Measurements from ENCODE around the gene TTC33. TPM values are rescaled to one million over a fixed set of nuclear protein-coding genes. Genes with fewer than 3 reads are reported as not detected.

The TTC33 gene
- total RNA-seq, result 7.6 and 9.8 TPM in 2 replicates

GRCh38 chr5:40755407-40756365 lies at the start of gene TTC33:
TTC33 (minus strand) TSS chr5:40755961; CDS start chr5:40747018, 8,943 bp downstream.
- TF ChIP-seq, protein P1, sequence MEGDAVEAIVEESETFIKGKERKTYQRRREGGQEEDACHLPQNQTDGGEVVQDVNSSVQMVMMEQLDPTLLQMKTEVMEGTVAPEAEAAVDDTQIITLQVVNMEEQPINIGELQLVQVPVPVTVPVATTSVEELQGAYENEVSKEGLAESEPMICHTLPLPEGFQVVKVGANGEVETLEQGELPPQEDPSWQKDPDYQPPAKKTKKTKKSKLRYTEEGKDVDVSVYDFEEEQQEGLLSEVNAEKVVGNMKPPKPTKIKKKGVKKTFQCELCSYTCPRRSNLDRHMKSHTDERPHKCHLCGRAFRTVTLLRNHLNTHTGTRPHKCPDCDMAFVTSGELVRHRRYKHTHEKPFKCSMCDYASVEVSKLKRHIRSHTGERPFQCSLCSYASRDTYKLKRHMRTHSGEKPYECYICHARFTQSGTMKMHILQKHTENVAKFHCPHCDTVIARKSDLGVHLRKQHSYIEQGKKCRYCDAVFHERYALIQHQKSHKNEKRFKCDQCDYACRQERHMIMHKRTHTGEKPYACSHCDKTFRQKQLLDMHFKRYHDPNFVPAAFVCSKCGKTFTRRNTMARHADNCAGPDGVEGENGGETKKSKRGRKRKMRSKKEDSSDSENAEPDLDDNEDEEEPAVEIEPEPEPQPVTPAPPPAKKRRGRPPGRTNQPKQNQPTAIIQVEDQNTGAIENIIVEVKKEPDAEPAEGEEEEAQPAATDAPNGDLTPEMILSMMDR (conservative IDR thresholded peaks at IDR 0.05; ENCODE audit: low read depth, low read length), result peak; percentile 57
- peak within 1 kb of the TSS; percentile 90 for H3K4me3 ChIP-seq (ENCODE audit: low read depth, low read length)
- peak; percentile 43 for DNase-seq (ENCODE audit: low read depth)

GRCh38 chr5:40801771-40802562 lies 46.2 kb upstream of the TTC33 start:
- no peak for DNase-seq (ENCODE audit: low read depth)
- no peak overlapping the region for H3K4me3 ChIP-seq (ENCODE audit: low read depth, low read length)
- TF ChIP-seq, protein P1 (conservative IDR thresholded peaks at IDR 0.05; ENCODE audit: low read depth, low read length), result no peak

DNA sequence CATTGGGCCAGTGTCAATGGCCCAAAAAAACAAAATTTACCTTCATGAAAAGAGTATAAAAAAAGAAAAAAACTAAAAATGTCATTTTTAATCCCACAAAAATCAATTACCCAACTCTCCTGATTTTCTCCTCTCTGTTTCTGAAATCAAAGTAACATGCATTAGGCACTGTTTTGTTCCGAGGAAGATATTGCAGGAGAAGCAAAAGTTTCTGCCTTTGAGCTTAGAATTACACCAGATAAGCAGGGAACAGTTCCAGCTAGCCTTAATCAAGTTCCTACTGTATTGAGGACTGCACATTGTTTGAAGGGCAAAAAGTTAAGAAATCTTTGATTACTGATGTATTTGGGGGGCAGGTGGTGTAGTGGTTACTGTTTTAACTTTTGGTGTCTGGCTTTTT lies 43.5 kb upstream of the TTC33 start:
- H3K4me3 ChIP-seq (ENCODE audit: low read depth, low read length), result peak overlapping the region; percentile 94
- TF ChIP-seq, protein P1 (conservative IDR thresholded peaks at IDR 0.05; ENCODE audit: low read depth, low read length), result no peak
- DNase-seq (ENCODE audit: low read depth), result no peak

DNA sequence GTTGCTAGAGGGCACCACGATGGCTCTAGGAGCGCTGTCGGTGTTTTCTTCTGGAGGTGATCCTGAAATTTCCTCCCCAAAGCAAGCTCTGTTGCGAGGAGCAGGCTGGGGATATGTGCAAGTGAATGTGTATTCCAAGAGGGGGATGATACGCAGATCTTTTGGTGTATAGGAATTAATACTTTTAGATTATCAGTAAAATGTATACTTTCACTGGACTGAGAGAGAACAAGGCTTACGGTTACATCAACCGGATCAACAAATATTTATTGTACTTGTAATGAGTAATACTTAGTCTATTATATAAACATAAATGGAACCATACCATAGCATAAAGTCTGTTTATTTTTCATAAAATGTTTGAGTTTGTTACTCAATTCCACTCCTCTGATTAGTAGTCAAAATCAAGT lies 43.0 kb upstream of the TTC33 start:
- TF ChIP-seq, protein P1 (conservative IDR thresholded peaks at IDR 0.05; ENCODE audit: low read depth, low read length), result no peak
- H3K4me3 ChIP-seq (ENCODE audit: low read depth, low read length), result peak overlapping the region; percentile 94
- no peak for DNase-seq (ENCODE audit: low read depth)

- no peak for DNase-seq (ENCODE audit: low read depth)
- TF ChIP-seq, protein P1 (conservative IDR thresholded peaks at IDR 0.05; ENCODE audit: low read depth, low read length), result peak; percentile 33
- H3K4me3 ChIP-seq (ENCODE audit: low read depth, low read length), result peak within 1 kb of the TSS; percentile 94
Observed at GRCh38 chr5:40798012-40798800, 42.4 kb upstream of the TTC33 start, which contains the start of gene PRKAA1. PRKAA1 (minus strand) TSS chr5:40798374; CDS start chr5:40798189, 185 bp downstream.

- TF ChIP-seq, protein P1 (conservative IDR thresholded peaks at IDR 0.05; ENCODE audit: low read depth, low read length), result no peak
- DNase-seq (ENCODE audit: low read depth), result no peak
Observed at GRCh38 chr5:40797273-40798011, 41.7 kb upstream of the TTC33 start.

More at GRCh38 chr5:40797273-40798011, 41.7 kb upstream of the TTC33 start:
- H3K4me3 ChIP-seq (ENCODE audit: low read depth, low read length), result peak overlapping the region; percentile 94
